Panc1 (cell line): ENCODE results near the gene ORAI1. TPM values are rescaled to one million over a fixed set of nuclear protein-coding genes. Genes with fewer than 3 reads are reported as not detected.

Source experiments
- ATAC-seq: fragments of 200-7000 bp; cut with Tn5 transposase; 2 replicates; pipeline ENCODE4 v1.9.1; 2020; ENCODE audit warnings: mild to moderate bottlenecking, moderate library complexity
- BruUV-seq: library from RNA; stranded (reverse); fragments of 400-500 nt; replicated peaks from 2 replicates; lab custom pipeline; 2021; lab: Mats Ljungman, UMichigan
- CTCF ChIA-PET: fragments of 300-600 bp; sonication (Branson Sonifier 250); formaldehyde crosslinking; loops from one replicate; lab custom pipeline; 2022; ENCODE audit warnings: antibody characterized with exemption; lab: Charles Lee
- POLR2A ChIA-PET: fragments of 300-600 bp; sonication (Branson Sonifier 250); formaldehyde crosslinking; loops from one replicate; lab custom pipeline; 2022; ENCODE audit warnings: antibody characterized with exemption; lab: Charles Lee
- DNase-seq: peaks from one replicate; pipeline ENCODE4 v3.0.0-alpha.2; 2010; ENCODE audit warnings: low read depth, low spot score
- H3K27ac ChIP-seq: 2 replicates; pipeline ENCODE4 v1.5.1; 2011; ENCODE audit warnings: mild to moderate bottlenecking, low read length, inconsistent platforms
- H3K27me3 ChIP-seq: fragments of 200-500 bp; sonication (Bioruptor generic); 2 replicates; pipeline ENCODE4 v1.6.0; 2014; ENCODE audit warnings: low read length, inconsistent platforms; ENCODE audit not compliant: control insufficient read depth, insufficient read depth
- H3K36me3 ChIP-seq: fragments of 200-500 bp; sonication (Bioruptor generic); 2 replicates; pipeline ENCODE4 v1.5.1; 2014; ENCODE audit warnings: inconsistent platforms, mild to moderate bottlenecking, low read length, moderate library complexity; ENCODE audit not compliant: control insufficient read depth, insufficient read depth
- H3K4me1 ChIP-seq: 2 replicates; pipeline ENCODE4 v1.5.1; 2011; ENCODE audit warnings: inconsistent platforms, mild to moderate bottlenecking, low read length, moderate library complexity; ENCODE audit not compliant: control insufficient read depth, insufficient read depth
- H3K4me3 ChIP-seq, 2 experiments: 2 replicates each; pipeline ENCODE4 v1.5.1; 2011 to 2012; ENCODE audit warnings: low read depth in 2 of 2, low read length in 2 of 2, mild to moderate bottlenecking in 2 of 2, inconsistent platforms in 1 of 2, moderate library complexity in 1 of 2
- H3K9me3 ChIP-seq: fragments of 200-500 bp; sonication (Bioruptor generic); 2 replicates; pipeline ENCODE4 v1.5.1; 2014; ENCODE audit warnings: low read depth, mild to moderate bottlenecking, inconsistent platforms, low read length, moderate library complexity; ENCODE audit not compliant: control insufficient read depth, insufficient read depth
- CTCF ChIP-seq: fragments of 450-650 bp; IDR thresholded peaks from 2 replicates; pipeline ENCODE4 v1.5.1; 2017; ENCODE audit warnings: mild to moderate bottlenecking
- POLR2AphosphoS5 ChIP-seq: IDR thresholded peaks from 2 replicates; pipeline ENCODE4 v1.6.1; 2012; ENCODE audit warnings: mild to moderate bottlenecking, low read depth, low read length, moderate library complexity
- REST ChIP-seq, 2 experiments: IDR thresholded peaks; 2 replicates each; pipeline ENCODE4 v1.6.1; 2011 to 2012; ENCODE audit warnings: low read depth in 2 of 2, control low read depth in 1 of 2, low read length in 1 of 2, mild to moderate bottlenecking in 1 of 2, moderate library complexity in 1 of 2; ENCODE audit not compliant: insufficient read depth in 1 of 2
- SIN3A ChIP-seq: IDR thresholded peaks from 2 replicates; pipeline ENCODE4 v1.6.1; 2012; ENCODE audit warnings: low read depth, mild to moderate bottlenecking, low read length, moderate library complexity, borderline replicate concordance; ENCODE audit not compliant: insufficient read depth
- TCF7L2 ChIP-seq: IDR thresholded peaks from 2 replicates; pipeline ENCODE4 v1.6.1; 2011; ENCODE audit warnings: mild to moderate bottlenecking, low read depth, low read length, inconsistent platforms
- in situ Hi-C: cut with HindIII; loops from 2 replicates; pipeline ENCODE4 v1.10.0; 2016; ENCODE audit warnings: low sequenced_read_pairs, low pct_unique_long_range_greater_than_20kb
- intact Hi-C: fragments of 100-400 bp; cut with micrococcal nuclease; formaldehyde crosslinking; loops from one replicate; pipeline ENCODE4 v1.10.0; 2022; ENCODE audit not compliant: unreplicated experiment
- total RNA-seq: library from RNA; stranded (reverse); gene quantifications from one replicate; pipeline ENCODE4 v1.2.1, GENCODE V29; 2021; ENCODE audit not compliant: unreplicated experiment

The ORAI1 gene
- total RNA-seq, 1 experiment from 2014 or later = 36.7 TPM

GRCh38 chr12:121649322-121649721, 23.0 kb downstream of the ORAI1 start:
- in situ Hi-C loops (no loop called here), intact Hi-C loops (no loop called here)
- no TSS peak for BruUV-seq
- Histone ChIP-seq H3K36me3 (no peaks in the 10 kb centered on the region), H3K4me3 (no peak overlapping the region), H3K27ac (no peak overlapping the region), H3K9me3 (no peaks in the 10 kb centered on the region), H3K27me3 (no peaks in the 10 kb centered on the region), H3K4me1 (no peaks in the 10 kb centered on the region)
- DNase-seq (no peak), ATAC-seq (no peak)
- ChIA-PET CTCF (no interaction called here), POLR2A (no interaction called here)
- TF ChIP-seq REST (IDR thresholded peaks at IDR 0.05; ENCODE audit: insufficient read depth in 1 of 2, low read depth in 2 of 2, low read length in 1 of 2) = no peak
- no peak for TF ChIP-seq POLR2AphosphoS5
- TF ChIP-seq CTCF = no peak
- TF ChIP-seq SIN3A = no peak
- TF ChIP-seq TCF7L2 = no peak

- no TSS peak for BruUV-seq
- no peak overlapping the region for H3K4me3 ChIP-seq
- in situ Hi-C loops (no loop called here), intact Hi-C loops (no loop called here)
- CTCF ChIA-PET = no interaction called here
- H3K27ac ChIP-seq = no peak overlapping the region
- POLR2A ChIA-PET = no interaction called here
- no peaks in the 10 kb centered on the region for H3K4me1 ChIP-seq
- ATAC-seq (no peak), DNase-seq (no peak)
- TF ChIP-seq SIN3A (no peak), TCF7L2 (no peak), REST (IDR thresholded peaks at IDR 0.05; ENCODE audit: insufficient read depth in 1 of 2, low read depth in 2 of 2, low read length in 1 of 2) (no peak), CTCF (no peak), POLR2AphosphoS5 (no peak)
- no peaks in the 10 kb centered on the region for H3K9me3 ChIP-seq
- H3K36me3 ChIP-seq = no peaks in the 10 kb centered on the region
- H3K27me3 ChIP-seq = no peaks in the 10 kb centered on the region
These were observed 23.6 kb downstream of the ORAI1 start for GRCh38 chr12:121649819-121650353.
